LNCAP (cell line): Measurements from ENCODE around the gene SASS6.

ENCODE experiments used
- CTCF ChIP-seq: fragments of 450-650 bp; IDR thresholded peaks from 2 replicates; pipeline ENCODE4 v1.5.1; 2017; ENCODE audit warnings: mild to moderate bottlenecking

The SASS6 gene

GRCh38 chr1:100065183-100065968, 67.4 kb downstream of the SASS6 start:
- TF ChIP-seq CTCF: no peak

- no peak for TF ChIP-seq CTCF
Measured at GRCh38 chr1:100061681-100062080, 71.0 kb downstream of the SASS6 start.

- no peak for TF ChIP-seq CTCF
Measured at GRCh38 chr1:100053727-100054126, 79.0 kb downstream of the SASS6 start.

- no peak for TF ChIP-seq CTCF
Measured at GRCh38 chr1:100053119-100053518, 79.6 kb downstream of the SASS6 start.

GRCh38 chr1:100051893-100052292, 80.8 kb downstream of the SASS6 start:
- TF ChIP-seq CTCF: no peak

- TF ChIP-seq CTCF: no peak
Measured at GRCh38 chr1:100051401-100051800, 81.3 kb downstream of the SASS6 start.

- no peak for TF ChIP-seq CTCF
Measured at GRCh38 chr1:100050139-100050538, 82.6 kb downstream of the SASS6 start.

- no peak for TF ChIP-seq CTCF
Measured at GRCh38 chr1:100045206-100045605, 87.5 kb downstream of the SASS6 start.
